BJ (cell line): ENCODE results near the gene CCDC3. TPM values are rescaled to one million over a fixed set of nuclear protein-coding genes. Genes with fewer than 3 reads are reported as not detected.

ENCODE experiments used
- CTCF ChIA-PET: fragments of 350-600 bp; formaldehyde crosslinking; extraction: SDS; loops from one replicate; lab custom pipeline; 2021; ENCODE audit warnings: antibody characterized with exemption, inconsistent platforms; lab: Yijun Ruan, JAX
- POLR2A ChIA-PET: fragments of 300-600 bp; sonication (Branson Sonifier 250); formaldehyde crosslinking; extraction: SDS; loops from one replicate; lab custom pipeline; 2021; ENCODE audit warnings: antibody characterized with exemption; lab: Charles Lee
- DNase-seq: peaks from one replicate; pipeline ENCODE4 v3.0.0-alpha.2; 2011; ENCODE audit warnings: low read depth
- H3K27me3 ChIP-seq: 2 replicates; pipeline ENCODE4 v1.6.0; 2011; ENCODE audit warnings: low read length; ENCODE audit not compliant: control insufficient read depth, insufficient read depth
- H3K36me3 ChIP-seq: 2 replicates; pipeline ENCODE4 v1.5.1; 2011; ENCODE audit warnings: low read length; ENCODE audit not compliant: control insufficient read depth, insufficient read depth
- H3K4me3 ChIP-seq: 2 replicates; pipeline ENCODE4 v1.5.1; 2011; ENCODE audit warnings: low read depth, mild to moderate bottlenecking, control low read depth, low read length
- CTCF ChIP-seq: IDR thresholded peaks from 2 replicates; pipeline ENCODE4 v1.5.1; 2011; ENCODE audit warnings: low read depth, mild to moderate bottlenecking, control low read depth, inconsistent platforms, low read length, moderate library complexity; ENCODE audit not compliant: insufficient read depth
- polyA plus RNA-seq: library from polyadenylated mRNA; depleted of rRNA; stranded (reverse); fragments of >200 nt; gene quantifications from 2 replicates; pipeline ENCODE4 v1.2.3, GENCODE V29; 2011

Gene CCDC3
- polyA plus RNA-seq, 1 experiment: 0.02 TPM

DNA sequence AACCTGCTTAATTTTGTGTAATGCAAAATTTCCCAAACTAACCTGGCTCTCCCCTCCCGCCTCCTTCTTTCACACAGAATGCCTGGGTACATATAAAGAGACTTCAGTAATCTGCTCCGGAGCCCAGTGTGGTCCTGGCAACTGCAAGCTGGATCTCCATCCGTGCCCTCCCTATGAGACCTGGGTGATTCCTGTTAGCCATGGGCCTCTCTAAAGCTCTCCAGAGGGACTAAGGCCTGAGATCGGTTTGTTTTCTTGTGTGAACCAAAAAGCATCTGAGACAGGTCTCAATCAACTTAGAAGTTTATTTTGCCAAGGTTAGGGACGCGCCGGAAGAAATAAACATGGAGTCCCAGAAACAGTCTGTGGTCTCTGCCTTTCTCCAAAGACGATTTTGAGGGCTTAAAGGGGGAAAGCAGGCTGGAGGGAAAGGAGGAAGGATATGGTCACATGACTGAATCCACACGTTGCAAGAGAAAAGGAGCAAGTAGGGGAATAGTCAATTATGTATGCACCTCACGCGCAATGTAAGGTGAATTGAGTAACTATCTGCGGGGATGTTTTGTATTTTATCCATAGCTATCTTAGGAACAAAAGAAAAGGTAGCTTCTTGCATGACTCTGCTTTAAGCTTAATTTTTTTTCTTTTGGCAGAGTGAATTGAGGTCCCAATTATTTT, 46.2 kb upstream of the CCDC3 start:
- no peak for DNase-seq
- H3K36me3 ChIP-seq: no peaks in the 10 kb centered on the region
- H3K27me3 ChIP-seq: no peaks in the 10 kb centered on the region
- CTCF ChIA-PET: no interaction called here
- POLR2A ChIA-PET: no interaction called here
- H3K4me3 ChIP-seq: no peak overlapping the region
- TF ChIP-seq CTCF: no peak

GRCh38 chr10:13046851-13047528, 45.5 kb upstream of the CCDC3 start:
- no peak for DNase-seq
- Histone ChIP-seq H3K27me3 (no peaks in the 10 kb centered on the region), H3K4me3 (no peak overlapping the region), H3K36me3 (no peaks in the 10 kb centered on the region)
- ChIA-PET CTCF (interaction anchor here (0.6 kb wide), 1 partner anchor 9 kb away, joined by 3 read pairs; no protein-coding TSS in a partner anchor), POLR2A (no interaction called here)
- TF ChIP-seq CTCF: no peak

GRCh38 chr10:13043520-13043919, 42.0 kb upstream of the CCDC3 start:
- H3K36me3 ChIP-seq: no peaks in the 10 kb centered on the region
- CTCF ChIA-PET: no interaction called here
- POLR2A ChIA-PET: no interaction called here

GRCh38 chr10:13039761-13040160, 38.2 kb upstream of the CCDC3 start:
- POLR2A ChIA-PET: no interaction called here
- DNase-seq: no peak
- TF ChIP-seq CTCF: no peak
- H3K36me3 ChIP-seq: no peaks in the 10 kb centered on the region
- no peaks in the 10 kb centered on the region for H3K27me3 ChIP-seq
- no peak overlapping the region for H3K4me3 ChIP-seq
- CTCF ChIA-PET: no interaction called here

More at GRCh38 chr10:13043520-13043919, 42.0 kb upstream of the CCDC3 start:
- no peak overlapping the region for H3K4me3 ChIP-seq
- no peak for DNase-seq
- TF ChIP-seq CTCF: no peak
- no peaks in the 10 kb centered on the region for H3K27me3 ChIP-seq

- CTCF ChIA-PET: interaction anchor here (0.5 kb wide), 1 partner anchor 405 kb away, joined by 3 read pairs; no protein-coding TSS in a partner anchor
Measured at GRCh38 chr10:13038391-13038790, 36.9 kb upstream of the CCDC3 start.

More at GRCh38 chr10:13038391-13038790, 36.9 kb upstream of the CCDC3 start:
- no peak for TF ChIP-seq CTCF
- POLR2A ChIA-PET: no interaction called here
- Histone ChIP-seq H3K36me3 (no peaks in the 10 kb centered on the region), H3K27me3 (no peaks in the 10 kb centered on the region), H3K4me3 (no peak overlapping the region)
- DNase-seq: no peak
